DOHH2 (cell line): Measurements from ENCODE around the gene SLC27A5.

Source experiments
- CTCF ChIP-seq: fragments of 200-600 bp; sonication (generic); IDR thresholded peaks from one replicate; pipeline ENCODE4 v1.5.1; 2014; ENCODE audit warnings: antibody characterized with exemption, mild to moderate bottlenecking, low read depth, low read length; ENCODE audit not compliant: poor library complexity, severe bottlenecking
- EZH2phosphoT487 ChIP-seq: fragments of 200-600 bp; sonication (generic); IDR thresholded peaks from 2 replicates; pipeline ENCODE4 v1.6.1; 2017; ENCODE audit warnings: borderline replicate concordance, mild to moderate bottlenecking, antibody characterized with exemption, low read length, moderate library complexity, mixed read lengths

GRCh38 chr19:58456111-58456510 lies 55.7 kb downstream of the SLC27A5 start:
- no peak for TF ChIP-seq CTCF
- TF ChIP-seq EZH2phosphoT487 = no peak
